AML-193 (cell line): ENCODE data around the gene AIDA.
A peak's percentile ranks its signal among the peaks of the same experiment; 100 is the strongest.
"Not testable (repeated sequence)": the region's sequence is repeated elsewhere in the genome, so short reads cannot be mapped to it uniquely, and the experiment has no call there.

Experiments
- DNase-seq, 2 experiments: peaks; one replicate each; lab custom pipeline; 2025; lab: John Stamatoyannopoulos, UW

AIDA gene, protein sequence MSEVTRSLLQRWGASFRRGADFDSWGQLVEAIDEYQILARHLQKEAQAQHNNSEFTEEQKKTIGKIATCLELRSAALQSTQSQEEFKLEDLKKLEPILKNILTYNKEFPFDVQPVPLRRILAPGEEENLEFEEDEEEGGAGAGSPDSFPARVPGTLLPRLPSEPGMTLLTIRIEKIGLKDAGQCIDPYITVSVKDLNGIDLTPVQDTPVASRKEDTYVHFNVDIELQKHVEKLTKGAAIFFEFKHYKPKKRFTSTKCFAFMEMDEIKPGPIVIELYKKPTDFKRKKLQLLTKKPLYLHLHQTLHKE

DNA sequence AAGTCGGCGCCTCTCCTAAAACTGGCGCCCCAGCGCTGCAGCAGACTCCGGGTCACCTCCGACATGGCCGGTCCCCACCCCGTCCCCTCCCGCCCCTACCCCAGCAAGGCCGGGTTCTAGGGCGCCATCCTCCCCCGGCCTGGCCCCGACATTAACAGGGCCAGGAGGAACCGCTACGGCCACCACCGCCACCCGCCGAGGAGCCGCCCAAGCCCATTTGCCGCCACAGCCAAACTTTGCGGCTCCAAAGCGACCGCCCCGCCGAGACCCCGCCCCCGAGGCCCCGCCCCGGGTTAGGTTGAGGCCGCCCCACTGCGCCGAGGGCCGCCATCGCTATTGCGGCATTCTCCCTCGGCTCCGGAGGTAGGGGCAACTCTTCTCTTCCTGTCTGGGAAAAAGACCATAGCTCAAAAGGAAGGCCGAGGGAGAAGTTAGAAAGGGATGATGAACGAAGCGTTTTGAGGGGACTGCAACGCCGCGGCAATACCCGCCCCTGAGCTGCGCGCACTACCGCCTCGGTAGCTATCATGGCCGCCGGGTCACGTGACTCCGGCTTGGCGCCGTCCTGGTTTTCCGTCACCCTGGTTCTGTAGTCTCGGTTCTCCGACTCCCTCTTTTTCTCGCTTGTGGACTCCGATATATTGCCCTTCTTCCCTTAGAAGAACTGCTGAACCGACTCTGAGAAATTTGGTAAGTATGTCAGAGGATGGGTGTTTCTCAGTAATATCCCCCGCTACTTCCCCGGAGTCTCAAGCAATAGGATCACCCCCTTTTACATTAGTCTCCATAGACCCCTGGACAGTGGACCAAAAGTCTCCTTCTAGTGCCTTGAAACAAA lies at the start of gene AIDA, which contains the start of gene BROX:
Gene AIDA (minus strand): TSS at position 239 of the 838 bp plus-strand sequence. CDS start 174 bp downstream, at position 65.
Gene BROX (plus strand): TSS at position 312 of the 838 bp plus-strand sequence. CDS start 3,136 bp downstream, outside the sequence.
- peak; percentile 60 to 69 for DNase-seq

DNA sequence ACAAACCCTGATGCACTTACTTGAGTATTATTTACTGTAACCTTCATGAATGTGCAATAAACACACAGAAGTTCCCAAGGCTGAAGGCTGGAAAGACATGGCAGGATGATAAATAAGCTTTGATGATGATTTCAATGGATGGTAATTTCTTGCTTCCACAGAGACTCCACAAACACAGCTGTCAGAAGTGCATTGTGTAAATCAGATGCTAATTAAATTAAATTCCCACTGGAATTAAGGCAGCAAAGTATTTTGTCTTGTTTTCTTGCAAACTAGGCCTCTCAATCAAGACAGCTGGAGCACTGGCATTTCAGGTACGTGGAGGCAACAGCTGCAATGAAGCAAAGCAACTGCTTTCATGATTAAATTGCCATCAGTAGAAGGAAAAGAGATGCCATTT lies 48.8 kb upstream of the AIDA start:
- no peak for DNase-seq

DNA sequence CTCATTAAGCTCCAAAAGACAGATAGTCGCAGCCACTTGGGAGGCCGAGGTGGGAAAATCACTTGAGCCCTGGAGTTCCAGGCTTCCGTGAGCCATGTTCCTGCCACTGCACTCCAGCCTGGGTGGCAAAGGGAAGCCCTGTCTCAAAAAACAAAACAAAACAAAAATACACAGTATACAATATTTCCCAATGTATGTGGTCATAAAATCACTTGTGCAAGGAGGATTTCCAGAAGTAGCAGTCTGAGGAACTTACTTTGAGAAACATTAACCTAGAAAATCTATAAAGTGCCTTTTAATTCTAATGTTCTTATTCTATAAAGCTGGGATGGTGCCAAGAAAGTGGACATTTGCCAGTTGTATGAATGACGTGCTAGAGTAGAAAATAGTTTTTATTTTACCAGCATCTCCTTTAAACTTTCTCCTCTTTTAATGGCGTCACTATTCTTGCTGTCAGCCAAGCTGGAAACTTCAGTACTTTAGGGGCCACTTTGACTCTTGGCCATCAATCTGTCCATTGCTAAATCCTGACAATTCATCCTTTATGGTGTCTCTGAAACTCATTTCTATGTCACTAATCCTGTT lies 47.3 kb upstream of the AIDA start:
- DNase-seq: no peak

DNA sequence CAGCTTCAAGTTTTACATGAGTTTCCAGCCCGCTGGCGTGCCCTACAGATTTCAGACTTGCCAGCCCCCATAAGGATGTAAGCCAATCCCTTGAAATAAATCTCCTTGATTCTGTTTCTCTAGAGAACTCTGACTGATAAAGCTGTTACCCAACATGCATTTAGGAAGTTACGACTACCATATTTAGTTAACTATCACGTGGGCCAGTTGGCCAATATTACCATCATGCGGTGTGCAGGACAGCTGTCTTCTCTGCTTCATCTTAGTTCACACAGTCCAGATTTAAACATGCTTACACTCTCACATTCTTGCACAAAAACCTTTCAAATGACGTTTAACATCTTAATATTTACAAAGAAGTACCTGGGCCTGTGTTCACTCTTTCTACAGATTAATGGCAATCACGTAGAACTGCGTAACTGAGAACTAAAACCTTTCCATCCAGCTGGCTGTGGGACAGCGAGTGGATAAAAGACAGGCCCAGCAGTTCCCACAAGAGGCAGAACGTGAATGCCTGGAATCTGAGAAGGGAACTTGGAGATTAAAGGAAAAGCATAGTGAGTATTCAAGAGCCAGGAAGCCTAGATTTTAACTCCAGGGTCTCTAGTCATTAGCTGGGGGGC lies 45.5 kb upstream of the AIDA start:
- DNase-seq: no peak

DNA sequence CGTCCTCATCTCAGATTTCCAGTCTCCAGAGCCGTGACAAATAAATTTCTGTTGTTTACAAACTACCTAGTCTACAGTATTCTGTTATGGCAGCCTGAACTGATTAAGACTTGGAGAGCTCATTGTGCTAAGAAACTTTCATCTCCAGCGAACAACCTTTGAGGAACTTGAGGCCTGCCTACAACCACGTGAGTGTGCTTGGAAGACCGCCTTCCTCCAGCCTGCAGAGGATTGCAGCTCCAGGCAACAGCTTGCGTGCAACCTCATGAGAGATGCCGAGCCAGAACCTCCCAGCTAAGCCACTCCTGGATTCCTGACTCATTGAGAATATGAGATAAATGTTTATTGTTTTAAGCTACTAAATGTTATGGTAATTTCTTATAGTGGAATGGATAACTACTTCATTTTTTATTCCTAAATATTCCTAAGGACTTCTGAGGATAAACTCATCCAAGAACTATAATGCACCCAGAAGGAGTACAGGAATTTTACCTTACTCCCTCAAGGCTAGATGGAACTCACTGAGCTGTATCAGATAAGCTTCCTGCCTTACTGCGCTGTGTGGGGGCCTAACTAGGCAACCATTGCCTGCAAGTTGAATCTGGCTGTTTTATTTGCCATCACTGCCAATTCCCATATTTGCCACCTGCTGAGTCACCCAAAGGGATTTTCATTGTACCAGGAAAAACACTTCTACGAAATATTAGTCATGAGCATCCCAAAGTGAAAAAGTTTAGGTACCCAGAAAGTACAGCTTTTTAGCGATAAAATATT lies 42.3 kb upstream of the AIDA start:
- no peak for DNase-seq

DNA sequence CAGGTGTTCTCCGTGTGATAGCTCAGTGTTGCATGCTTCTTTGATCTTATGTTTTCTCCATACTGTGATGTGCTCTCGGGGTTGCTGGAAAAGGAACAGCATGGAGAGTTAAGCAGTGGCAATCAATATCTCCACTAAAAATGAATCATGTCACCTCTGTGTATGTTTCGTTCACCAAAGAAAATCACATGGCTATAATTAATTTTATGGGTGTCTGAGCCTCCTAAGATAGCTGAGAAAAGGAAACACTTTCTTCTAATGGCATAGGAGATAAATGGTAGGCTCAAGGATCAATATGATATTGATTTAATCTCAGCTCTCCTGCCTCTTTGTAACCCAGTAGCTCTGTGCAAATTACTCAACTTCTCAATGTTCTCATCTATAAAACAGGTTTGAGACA lies 39.0 kb upstream of the AIDA start:
- no peak for DNase-seq

DNA sequence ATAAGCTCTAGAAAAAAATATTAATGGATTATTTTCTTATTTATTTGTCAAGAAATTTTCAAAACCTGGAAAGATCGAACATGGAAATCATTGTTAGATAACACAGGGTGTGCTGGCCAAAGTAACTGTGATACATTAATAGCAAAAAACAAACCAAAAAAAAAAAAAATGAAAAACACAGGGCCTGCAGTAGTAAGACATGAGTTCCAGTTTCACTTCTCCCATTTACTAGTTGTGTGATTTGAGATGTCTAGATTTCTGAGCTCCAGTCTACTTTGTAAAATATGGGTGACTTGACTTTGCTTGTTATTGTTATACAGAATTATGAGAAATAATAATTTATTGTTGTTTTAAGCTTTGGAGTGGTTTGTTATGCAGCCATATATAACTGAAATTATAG lies 38.4 kb upstream of the AIDA start:
- no peak for DNase-seq

DNA sequence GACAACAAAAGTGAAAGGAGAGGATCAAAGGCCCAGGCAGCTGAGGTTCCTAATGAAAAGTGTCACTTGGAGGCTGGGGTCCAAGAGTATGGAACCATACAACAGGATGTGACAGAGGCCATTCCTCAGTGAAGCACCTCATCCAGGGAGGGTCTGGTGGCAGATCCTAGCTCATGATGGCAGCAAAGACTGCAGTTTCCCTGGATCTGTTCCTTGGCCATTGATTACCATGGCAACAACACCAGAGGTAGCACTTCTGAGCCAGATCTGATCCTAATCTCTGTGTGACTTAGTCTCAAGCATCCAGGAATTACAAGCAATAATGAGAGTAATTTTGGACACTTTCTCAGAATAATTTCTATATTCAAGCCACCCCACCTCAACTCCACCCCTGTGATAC lies 37.6 kb upstream of the AIDA start:
- no peak for DNase-seq

DNA sequence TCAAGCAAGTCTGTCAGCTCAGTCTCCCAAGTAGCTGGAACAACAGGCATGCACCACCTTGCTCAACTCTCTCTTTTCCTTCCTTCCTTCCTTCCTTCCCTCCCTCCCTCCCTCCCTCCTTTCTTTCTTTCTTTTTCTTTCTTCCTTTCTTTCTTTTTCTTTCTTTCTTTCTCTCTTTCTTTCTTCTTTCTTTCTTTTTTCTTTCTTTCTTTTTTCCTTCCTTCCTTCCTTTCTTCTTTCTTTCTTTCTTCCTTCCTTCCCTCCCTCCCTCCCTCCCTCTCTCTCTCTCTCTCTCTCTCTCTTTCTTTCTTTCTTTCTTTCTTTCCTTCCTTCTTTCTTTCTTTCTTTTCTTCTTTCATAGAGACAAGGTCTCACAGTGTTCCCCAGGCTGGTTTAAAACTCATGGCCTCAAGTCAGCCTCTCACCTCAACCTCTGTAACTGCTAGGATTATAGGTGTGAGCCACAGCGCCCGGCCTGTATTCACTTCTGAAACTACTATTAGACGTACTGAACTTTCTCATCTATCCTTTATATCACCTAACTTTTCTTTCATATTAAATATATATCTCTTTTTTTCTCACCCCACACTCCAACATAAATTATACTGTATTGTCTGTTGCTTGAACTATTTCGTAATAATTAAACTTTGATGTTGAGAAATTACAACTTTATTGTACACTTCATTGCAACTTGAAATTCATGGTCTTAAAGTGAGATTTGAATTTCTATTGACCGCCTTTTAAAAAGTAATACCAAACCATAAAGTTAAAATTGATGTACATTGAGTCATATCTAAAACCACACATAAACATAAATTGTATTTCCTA lies 29.6 kb upstream of the AIDA start:
- not testable (repeated sequence) for DNase-seq

DNA sequence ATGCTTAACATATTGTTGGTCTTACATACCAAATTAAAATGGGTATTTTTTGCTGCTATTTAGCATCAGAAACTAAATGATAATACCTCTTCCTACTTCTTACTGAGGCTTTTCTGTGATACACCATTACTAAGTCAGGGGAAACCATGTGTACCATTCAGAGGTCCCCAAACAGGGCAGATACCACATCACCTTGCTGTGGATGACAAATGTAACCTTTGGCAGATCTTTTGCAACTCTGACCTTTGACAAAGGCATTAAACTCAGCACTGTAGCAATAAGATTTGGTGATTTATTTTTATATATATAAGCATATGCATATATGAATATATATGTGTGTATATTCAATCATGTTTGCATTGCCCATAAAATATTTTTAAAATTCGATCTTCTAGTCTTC lies 27.6 kb upstream of the AIDA start:
- no peak for DNase-seq

DNA sequence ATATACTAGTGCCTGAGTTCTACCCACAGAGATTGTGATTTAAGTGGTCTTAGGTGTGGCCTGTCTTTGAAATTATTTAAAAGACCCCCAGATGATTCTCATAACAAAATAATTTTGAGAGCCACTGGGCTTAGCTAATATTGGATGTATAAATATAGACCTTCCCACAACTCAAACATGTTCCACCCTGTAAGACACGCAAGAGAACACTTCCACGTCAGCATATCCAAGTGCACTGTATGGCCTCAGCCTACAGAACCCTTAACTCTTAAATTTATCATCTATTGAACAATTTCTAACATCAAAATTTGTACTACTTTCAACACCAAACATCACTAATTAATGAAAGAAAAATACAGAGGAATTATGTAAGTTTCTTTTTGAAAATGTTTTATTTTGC lies 27.2 kb upstream of the AIDA start:
- DNase-seq: no peak

DNA sequence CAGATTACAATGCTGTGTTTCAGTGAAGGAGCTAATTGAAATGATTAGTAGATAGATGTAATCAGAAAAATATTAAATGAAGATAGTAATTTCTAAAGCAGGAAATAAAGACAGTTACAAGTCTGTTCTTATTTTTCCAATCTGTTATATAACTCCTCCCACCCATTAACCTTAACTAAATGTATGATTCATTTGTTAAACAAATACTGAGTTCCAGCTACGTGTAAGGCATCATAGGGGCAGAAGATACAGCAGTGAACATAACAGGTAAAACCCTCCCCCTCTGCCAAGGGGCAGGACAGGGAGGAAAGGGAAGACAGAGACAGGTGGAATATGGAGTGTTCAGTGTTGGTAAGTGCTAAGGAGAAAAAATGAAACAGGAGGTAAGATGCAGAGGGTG lies 24.7 kb upstream of the AIDA start, which contains the start of gene FAM177B:
Gene FAM177B (plus strand): TSS at position 231 of the 400 bp plus-strand sequence. CDS start 9,344 bp downstream, outside the sequence.
- DNase-seq: no peak

DNA sequence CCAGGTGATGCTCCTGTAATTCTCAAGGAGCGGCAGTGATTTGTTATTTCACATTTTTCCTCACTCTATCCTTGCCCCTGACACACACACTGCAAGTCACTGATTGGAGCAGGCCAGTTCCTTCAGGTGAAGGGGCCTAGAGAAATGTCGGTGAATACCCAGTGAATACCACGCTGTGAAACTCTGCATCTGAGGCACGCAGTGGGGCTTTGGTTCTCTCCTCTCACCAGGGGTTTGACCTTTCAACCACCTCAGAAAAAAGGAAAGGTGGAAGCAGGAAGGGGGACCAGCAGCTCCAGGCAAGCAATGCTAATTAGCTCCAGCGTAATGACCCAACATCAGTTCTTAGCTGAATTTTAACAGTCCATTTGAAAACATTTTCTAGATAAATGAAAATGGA lies 24.2 kb upstream of the AIDA start:
- DNase-seq: no peak

DNA sequence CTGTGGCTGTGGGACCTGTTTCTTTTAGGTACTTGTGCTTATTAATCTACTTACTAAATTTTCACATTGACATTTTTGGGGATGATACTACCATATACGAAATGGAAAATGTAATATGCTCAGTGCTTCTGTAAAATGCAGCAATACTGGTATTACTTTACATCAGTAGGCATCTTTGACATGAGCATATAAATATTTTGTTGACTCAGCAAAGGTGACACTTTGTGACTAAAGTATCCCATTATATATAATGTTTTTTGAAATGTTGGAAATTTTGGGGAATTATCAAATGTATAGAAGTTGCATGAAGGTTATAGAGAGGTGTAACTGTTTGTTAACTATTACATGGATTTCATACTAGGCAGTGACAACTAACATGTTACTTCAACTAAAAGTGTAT lies 22.4 kb upstream of the AIDA start:
- DNase-seq: no peak

DNA sequence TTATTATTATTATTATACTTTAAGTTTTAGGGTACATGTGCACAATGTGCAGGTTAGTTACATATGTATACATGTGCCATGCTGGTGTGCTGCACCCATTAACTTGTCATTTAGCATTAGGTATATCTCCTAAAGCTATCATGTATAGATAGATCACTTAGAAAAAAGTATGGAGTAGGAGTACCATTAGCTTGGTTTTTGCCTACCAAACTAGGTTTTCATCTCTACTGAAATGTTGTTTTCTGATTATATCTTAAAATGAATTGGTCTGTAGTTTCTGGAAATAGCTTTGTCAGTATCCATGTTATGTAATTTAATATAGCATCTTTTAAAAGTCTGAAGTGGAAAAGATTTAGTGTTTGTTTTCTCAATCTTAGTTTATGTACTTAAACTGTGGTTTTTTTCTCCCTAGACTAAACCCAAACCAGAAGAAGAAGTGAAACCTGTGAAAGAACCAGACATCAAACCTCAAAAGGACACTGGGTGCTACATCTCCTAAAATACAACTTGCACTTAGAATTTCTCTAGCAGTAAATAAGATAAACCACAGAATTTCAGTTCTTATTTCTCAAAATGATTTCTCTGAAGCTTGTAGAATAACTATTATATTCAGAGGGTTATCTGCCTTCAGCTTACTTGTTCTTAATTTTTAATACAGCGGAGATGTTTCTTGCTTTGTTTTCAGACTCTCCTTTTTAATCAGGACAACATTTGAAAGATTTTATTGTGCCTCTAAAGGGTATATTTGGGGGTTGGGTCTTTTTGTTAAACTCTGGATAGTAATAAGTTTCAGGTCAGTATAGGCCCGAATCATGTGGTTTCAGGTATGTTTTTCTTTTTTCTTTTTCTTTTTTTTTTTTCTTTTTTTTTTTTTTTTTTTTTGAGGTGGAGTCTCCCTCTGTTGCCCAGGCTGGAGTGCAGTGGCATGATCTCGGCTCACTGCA lies 20.2 kb upstream of the AIDA start:
- no peak for DNase-seq

DNA sequence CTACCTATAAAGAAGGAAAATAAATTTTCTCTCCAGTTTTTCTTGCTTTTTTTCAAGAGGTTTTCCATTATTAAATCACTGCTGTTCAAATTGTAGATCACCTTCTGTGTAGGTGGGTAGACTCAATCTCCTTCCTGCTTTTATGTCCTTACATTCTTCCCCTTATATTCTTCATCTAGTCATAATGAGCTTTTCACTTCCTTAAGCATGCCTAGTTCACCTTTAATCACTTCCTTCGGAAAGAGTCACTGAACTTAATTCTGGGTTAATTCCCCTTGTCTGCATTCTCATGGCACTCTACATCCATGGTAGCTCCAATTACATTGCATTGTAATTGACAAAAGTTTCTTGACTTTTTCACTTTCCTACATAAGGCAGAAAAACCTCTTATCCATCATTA lies 18.6 kb upstream of the AIDA start:
- DNase-seq: no peak

DNA sequence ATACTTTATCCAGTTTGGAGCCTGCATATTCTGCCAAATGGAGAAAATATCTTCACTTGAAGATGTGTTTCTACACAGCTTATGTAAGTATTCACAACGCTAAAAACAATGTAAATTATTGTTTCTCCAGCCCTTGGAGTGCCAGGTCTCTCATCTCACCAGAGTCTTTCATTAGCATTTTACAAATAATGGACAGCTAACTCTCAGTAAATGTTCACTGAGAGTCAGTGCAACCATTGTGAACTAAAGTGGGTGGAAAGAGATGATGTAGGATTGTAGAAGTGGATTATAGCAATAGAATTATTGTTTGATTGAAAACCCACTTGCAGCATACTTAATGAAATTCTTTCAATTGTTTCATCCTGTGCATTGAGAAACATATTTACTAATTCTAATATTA lies 16.5 kb upstream of the AIDA start:
- DNase-seq: no peak

DNA sequence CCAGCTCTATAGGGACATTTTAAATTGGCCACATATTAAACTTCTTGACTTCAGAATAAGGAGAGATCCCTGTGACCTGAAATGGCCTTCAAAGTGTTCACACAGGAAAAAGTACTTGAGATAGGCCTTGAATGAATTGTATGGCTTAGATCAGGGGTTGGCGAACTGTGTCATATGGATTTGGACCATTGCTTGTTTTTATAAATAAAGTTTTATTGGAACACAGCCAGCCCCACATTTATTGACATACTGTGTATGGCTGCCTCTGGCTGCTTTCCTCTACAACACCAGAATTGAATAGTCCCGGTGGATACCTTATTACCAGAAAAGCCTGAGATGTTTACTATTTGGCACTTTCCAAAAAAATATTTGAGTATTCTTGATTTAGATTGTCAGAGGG lies 4.1 kb upstream of the AIDA start:
- no peak for DNase-seq
